CD14-positive monocyte (primary cell): Measurements from ENCODE around the gene MTX1. TPM values are rescaled to one million over a fixed set of nuclear protein-coding genes. Genes with fewer than 3 reads are reported as not detected.
A peak's percentile ranks its signal among the peaks of the same experiment; 100 is the strongest.

ENCODE experiments used
- DNase-seq, 3 donors: peaks; one replicate each; pipeline ENCODE4 v3.0.0-alpha.2; 2011 to 2022
- H2AFZ ChIP-seq: 2 replicates; pipeline ENCODE4 v1.6.0; 2012; ENCODE audit warnings: mild to moderate bottlenecking, low read depth, low read length, inconsistent platforms; ENCODE audit not compliant: insufficient read depth, poor library complexity, severe bottlenecking
- H3K27ac ChIP-seq, 2 donors: 1 replicate in 1 of 2; 2 replicates in 1 of 2; pipeline ENCODE4 v1.5.1; 2012 to 2013; ENCODE audit warnings: low read length in 2 of 2, control low read depth in 1 of 2, inconsistent platforms in 1 of 2, low read depth in 1 of 2, mild to moderate bottlenecking in 1 of 2
- H3K27me3 ChIP-seq, 2 donors: one replicate each; pipeline versions ENCODE4 v1.6.0 to v1.6.1; 2011 to 2013; ENCODE audit warnings: low read length in 2 of 2; ENCODE audit not compliant: control insufficient read depth in 2 of 2, insufficient read depth in 2 of 2
- H3K36me3 ChIP-seq, 2 donors: replicated peaks in 1 of 2; 1 replicate in 1 of 2; 2 replicates in 1 of 2; pipeline versions ENCODE4 v1.5.1 to v1.6.1; 2012 to 2013; ENCODE audit warnings: low read length in 2 of 2, control low read depth in 1 of 2, inconsistent platforms in 1 of 2, mild to moderate bottlenecking in 1 of 2; ENCODE audit not compliant: insufficient read depth in 2 of 2, control insufficient read depth in 1 of 2
- H3K4me1 ChIP-seq, 2 donors: 1 replicate in 1 of 2; 2 replicates in 1 of 2; pipeline versions ENCODE4 v1.5.1 to v1.6.1; 2012 to 2013; ENCODE audit warnings: low read length in 2 of 2, control low read depth in 1 of 2, inconsistent platforms in 1 of 2, mild to moderate bottlenecking in 1 of 2, moderate library complexity in 1 of 2; ENCODE audit not compliant: insufficient read depth in 2 of 2, control insufficient read depth in 1 of 2
- H3K4me2 ChIP-seq: replicated peaks from 2 replicates; pipeline ENCODE3; 2012; ENCODE audit warnings: low read length, moderate library complexity, mild to moderate bottlenecking; ENCODE audit not compliant: poor library complexity, severe bottlenecking; ENCODE audit errors: extremely low read depth
- H3K4me3 ChIP-seq, 3 experiments: fragments of 200-600 bp in 1 of 3; sonication (generic) in 1 of 3; replicated peaks in 1 of 3; 1 replicate in 2 of 3; 2 replicates in 1 of 3; pipeline ENCODE4 v1.5.1; 2011 to 2013; ENCODE audit warnings: low read length in 3 of 3, mild to moderate bottlenecking in 3 of 3, control low read depth in 2 of 3, low read depth in 2 of 3, inconsistent platforms in 1 of 3, moderate library complexity in 1 of 3
- H3K79me2 ChIP-seq: 2 replicates; pipeline ENCODE4 v1.6.0; 2012; ENCODE audit warnings: mild to moderate bottlenecking, control low read depth, inconsistent platforms, low read length, moderate library complexity; ENCODE audit not compliant: insufficient read depth
- H3K9ac ChIP-seq: 2 replicates; pipeline ENCODE4 v1.6.0; 2017; ENCODE audit warnings: low read length, mild to moderate bottlenecking; ENCODE audit not compliant: insufficient read depth, poor library complexity, severe bottlenecking
- H3K9me3 ChIP-seq, 2 donors: replicated peaks in 1 of 2; 1 replicate in 1 of 2; 2 replicates in 1 of 2; pipeline versions ENCODE4 v1.5.1 to v1.6.1; 2012 to 2013; ENCODE audit warnings: low read length in 2 of 2, control low read depth in 1 of 2; ENCODE audit not compliant: control insufficient read depth in 1 of 2, insufficient read depth in 1 of 2
- H4K20me1 ChIP-seq: 2 replicates; pipeline ENCODE4 v1.6.0; 2012; ENCODE audit warnings: mild to moderate bottlenecking, low read length, control low read depth, moderate library complexity; ENCODE audit not compliant: insufficient read depth
- H3K27ac Mint-ChIP-seq, 7 donors: one replicate each; pipeline ENCODE4 v1.8.0; 2020; ENCODE audit warnings: mild to moderate bottlenecking in 7 of 7, mixed read lengths in 7 of 7, moderate library complexity in 6 of 7, inconsistent platforms in 2 of 7
- H3K27me3 Mint-ChIP-seq, 3 donors: one replicate each; pipeline ENCODE4 v1.8.0; 2021 to 2022; ENCODE audit warnings: low read depth in 3 of 3, mild to moderate bottlenecking in 3 of 3, mixed read lengths in 3 of 3, moderate library complexity in 3 of 3, inconsistent platforms in 1 of 3
- H3K36me3 Mint-ChIP-seq, 2 donors: one replicate each; pipeline ENCODE4 v1.8.0; 2020; ENCODE audit warnings: mixed read lengths in 2 of 2, inconsistent platforms in 1 of 2, mild to moderate bottlenecking in 1 of 2
- H3K4me1 Mint-ChIP-seq: one replicate; pipeline ENCODE4 v1.8.0; 2020; ENCODE audit warnings: mild to moderate bottlenecking, mixed read lengths
- H3K4me3 Mint-ChIP-seq, 2 donors: one replicate each; pipeline ENCODE4 v1.8.0; 2020; ENCODE audit warnings: mild to moderate bottlenecking in 2 of 2, mixed read lengths in 2 of 2, moderate library complexity in 1 of 2
- H3K9me3 Mint-ChIP-seq, 7 donors: one replicate each; pipeline ENCODE4 v1.8.0; 2020 to 2022; ENCODE audit warnings: mixed read lengths in 7 of 7, mild to moderate bottlenecking in 6 of 7, moderate library complexity in 6 of 7, inconsistent platforms in 2 of 7
- CTCF ChIP-seq: fragments of 200-600 bp; IDR thresholded peaks from one replicate; pipeline ENCODE4 v1.8.0; 2022; ENCODE audit warnings: antibody characterized with exemption, mild to moderate bottlenecking
- WGBS: methylation state at CpG from one replicate; pipeline ENCODE4 v1.1.5; 2013; ENCODE audit warnings: missing lambda C conversion rate; ENCODE audit not compliant: insufficient coverage; 5-methylcytosine and 5-hydroxymethylcytosine counted together
- intact Hi-C, 2 donors: fragments of 100-400 bp; cut with micrococcal nuclease; formaldehyde crosslinking; loops; one replicate each; pipeline versions ENCODE4 v1.15.0 to v1.15.1; 2023
- polyA plus RNA-seq, 3 donors: library from polyadenylated mRNA; depleted of rRNA in 1 of 3; unstranded in 2 of 3; stranded (reverse) in 1 of 3; fragments of 300-500 nt in 2 of 3; fragments of >200 nt in 1 of 3; fragmentation: Illumina TruSeq in 2 of 3; gene quantifications; 1 replicate in 2 of 3; 2 replicates in 1 of 3; pipeline ENCODE4 v1.2.3, GENCODE V29; 2012 to 2021

MTX1 gene
- polyA plus RNA-seq, 3 donors: 79.7 to 101 (median 86.0) TPM

GRCh38 chr1:155261852-155262673, 53.6 kb downstream of the MTX1 start, which contains the start of gene SCAMP3:
Gene SCAMP3, minus strand, starts transcription at chr1:155262360. Its CDS starts 209 bp downstream, at chr1:155262151.
- no peaks in the 10 kb centered on the region for H3K27me3 Mint-ChIP-seq
- Histone ChIP-seq H3K79me2 (peaks cover 20% of the 10 kb centered on the region), H3K4me1 (peaks cover 14 to 17% of the 10 kb centered on the region in 2 donors), H2AFZ (peak within 1 kb of the TSS; percentile 90), H3K27me3 (no peaks in the 10 kb centered on the region), H4K20me1 (peaks cover 8% of the 10 kb centered on the region), H3K4me3 (peak within 1 kb of the TSS; percentile 50 to 95 (median 77)), H3K9ac (peak within 1 kb of the TSS; percentile 78), H3K27ac (peak within 1 kb of the TSS; percentile 56 to 83), H3K36me3 (peaks cover 41 to 73% of the 10 kb centered on the region in 2 donors), H3K4me2 (peak within 1 kb of the TSS; percentile 98), H3K9me3 (no peaks in the 10 kb centered on the region)
- DNase-seq: peak; percentile 92 to 98 (median 98)
- no peaks in the 10 kb centered on the region for H3K9me3 Mint-ChIP-seq
- TF ChIP-seq CTCF: no peak
- H3K27ac Mint-ChIP-seq: peak within 1 kb of the TSS; percentile 92 to 97 (median 95)
- H3K4me3 Mint-ChIP-seq: peak within 1 kb of the TSS; percentile 93 to 94
- intact Hi-C loops: loop anchor here in 1 of 2 donors (2.0 kb wide), 2 partner anchors 15 to 47 kb away; partner anchors contain the start of genes FDPS and HCN3
- peaks cover 61 to 73% of the 10 kb centered on the region in 2 donors for H3K36me3 Mint-ChIP-seq
- under 1% methylated on average over 46 of the region's 47 CpGs for WGBS
- H3K4me1 Mint-ChIP-seq: peaks cover 20% of the 10 kb centered on the region

- Mint-ChIP-seq H3K36me3 (peaks cover 64 to 73% of the 10 kb centered on the region in 2 donors), H3K9me3 (no peaks in the 10 kb centered on the region), H3K27ac (peak overlapping the region in 6 of 7 donors; percentile 52 to 97 (median 92)), H3K4me3 (peak overlapping the region in 1 of 2 donors; percentile 93), H3K27me3 (no peaks in the 10 kb centered on the region), H3K4me1 (peaks cover 20% of the 10 kb centered on the region)
- Histone ChIP-seq H3K36me3 (peaks cover 42 to 77% of the 10 kb centered on the region in 2 donors), H3K79me2 (peaks cover 20% of the 10 kb centered on the region), H3K4me1 (peaks cover 14 to 17% of the 10 kb centered on the region in 2 donors), H3K27me3 (no peaks in the 10 kb centered on the region), H3K9me3 (no peaks in the 10 kb centered on the region), H4K20me1 (peaks cover 12% of the 10 kb centered on the region), H3K4me3 (no peak overlapping the region), H3K9ac (no peak overlapping the region), H3K27ac (peak overlapping the region in 1 of 2 donors; percentile 83), H2AFZ (no peak overlapping the region), H3K4me2 (no peak overlapping the region)
- 97% methylated on average over 9 of the region's 11 CpGs for WGBS
- no peak for DNase-seq
- no peak for TF ChIP-seq CTCF
- intact Hi-C loops: loop anchor here in 1 of 2 donors (2.0 kb wide), 2 partner anchors 14 to 46 kb away; partner anchors contain the start of genes FDPS and HCN3
These were observed 54.6 kb downstream of the MTX1 start for GRCh38 chr1:155263067-155263466.

Other genes starting within 250 kb of the MTX1 start
- 10 to 100 TPM in 2 of 3 donors, 1 to 10 TPM in 1; 8.2 to 12.5 (median 12.0) TPM for gene PYGO2, start 246.9 kb upstream of the MTX1 start, polyA plus RNA-seq
- 10 to 100 TPM; 26.7 to 70.6 (median 31.5) TPM for gene SHC1, start 237.9 kb upstream of the MTX1 start, polyA plus RNA-seq
- 10 to 100 TPM in 2 of 3 donors, 1 to 10 TPM in 1; 9.4 to 22.6 (median 18.0) TPM for gene CKS1B, start 234.0 kb upstream of the MTX1 start, polyA plus RNA-seq
- gene FLAD1, start 225.4 kb upstream of the MTX1 start, polyA plus RNA-seq: 10 to 100 TPM; 31.5 to 41.6 (median 35.1) TPM
- gene LENEP, start 215.1 kb upstream of the MTX1 start, polyA plus RNA-seq: not detected
- 100 to 1,000 TPM in 1 of 3 donors, 1 to 10 TPM in 2; 6.3 to 149 (median 9.6) TPM for gene ZBTB7B, start 205.9 kb upstream of the MTX1 start, polyA plus RNA-seq
- gene DCST2, start 174.9 kb upstream of the MTX1 start, polyA plus RNA-seq: 1 to 10 TPM in 1 of 3 donors, not detected in 2; 2.6 TPM
- under 1 TPM in 1 of 3 donors, not detected in 2; 0.05 TPM for gene DCST1, start 174.9 kb upstream of the MTX1 start, polyA plus RNA-seq
- gene ADAM15, start 157.4 kb upstream of the MTX1 start, polyA plus RNA-seq: 100 to 1,000 TPM in 1 of 3 donors, 10 to 100 TPM in 2; 44.5 to 202 (median 74.3) TPM
- 1 to 10 TPM; 2.3 to 8.0 (median 4.1) TPM for gene EFNA4, start 145.0 kb upstream of the MTX1 start, polyA plus RNA-seq
- gene EFNA3, start 129.9 kb upstream of the MTX1 start, polyA plus RNA-seq: 1 to 10 TPM in 1 of 3 donors, under 1 TPM in 2; 0.45 to 1.7 (median 0.92) TPM
- gene EFNA1, start 80.8 kb upstream of the MTX1 start, polyA plus RNA-seq: 1 to 10 TPM in 1 of 3 donors, not detected in 2; 1.2 TPM
- 10 to 100 TPM; 40.0 to 50.8 (median 49.4) TPM for gene SLC50A1, start 72.8 kb upstream of the MTX1 start, polyA plus RNA-seq
- gene DPM3, start 68.2 kb upstream of the MTX1 start, polyA plus RNA-seq: 100 to 1,000 TPM in 2 of 3 donors, 10 to 100 TPM in 1; 99.9 to 141 (median 105) TPM
- gene KRTCAP2, start 35.4 kb upstream of the MTX1 start, polyA plus RNA-seq: 100 to 1,000 TPM; 157 to 256 (median 247) TPM
- gene TRIM46, start 34.8 kb upstream of the MTX1 start, polyA plus RNA-seq: under 1 TPM in 1 of 3 donors, not detected in 2; 0.13 TPM
- gene THBS3, start 798 bp upstream of the MTX1 start, polyA plus RNA-seq: 10 to 100 TPM in 1 of 3 donors, 1 to 10 TPM in 2; 3.2 to 50.7 (median 5.3) TPM
- gene ENTREP3, start 46.8 kb downstream of the MTX1 start, polyA plus RNA-seq: 1 to 10 TPM in 2 of 3 donors, under 1 TPM in 1; 0.87 to 7.5 (median 1.9) TPM
- 10 to 100 TPM; 54.9 to 69.8 (median 64.9) TPM for gene SCAMP3, start 53.7 kb downstream of the MTX1 start, polyA plus RNA-seq
- gene CLK2, start 64.8 kb downstream of the MTX1 start, polyA plus RNA-seq: 100 to 1,000 TPM in 1 of 3 donors, 1 to 10 TPM in 2; 7.3 to 143 (median 9.6) TPM
- 1 to 10 TPM in 1 of 3 donors, under 1 TPM in 1, not detected in 1; 0.15 to 2.3 TPM for gene HCN3, start 68.8 kb downstream of the MTX1 start, polyA plus RNA-seq
- gene PKLR, start 92.7 kb downstream of the MTX1 start, polyA plus RNA-seq: under 1 TPM in 1 of 3 donors, not detected in 2; 0.05 TPM
- gene FDPS, start 100.2 kb downstream of the MTX1 start, polyA plus RNA-seq: 100 to 1,000 TPM in 2 of 3 donors, 10 to 100 TPM in 1; 92.5 to 123 (median 117) TPM
- 10 to 100 TPM; 12.7 to 23.4 (median 13.5) TPM for gene RUSC1, start 112.2 kb downstream of the MTX1 start, polyA plus RNA-seq